AG09309 (cell line): Measurements from ENCODE around the gene PPM1H.
"Not testable (repeated sequence)": the region's sequence is repeated elsewhere in the genome, so short reads cannot be mapped to it uniquely, and the experiment has no call there.

Source experiments
- DNase-seq: peaks from one replicate; pipeline ENCODE4 v3.0.0-alpha.2; 2010; ENCODE audit warnings: low read depth
- H3K4me3 ChIP-seq: 2 replicates; pipeline ENCODE4 v1.5.1; 2011; ENCODE audit warnings: mild to moderate bottlenecking, low read depth, low read length, moderate library complexity; ENCODE audit not compliant: control insufficient read depth
- TF ChIP-seq, protein P1 (sequence below): IDR thresholded peaks from 2 replicates; pipeline ENCODE4 v1.5.1; 2011; ENCODE audit warnings: mild to moderate bottlenecking, low read depth, low read length, inconsistent platforms; ENCODE audit not compliant: insufficient read depth, control insufficient read depth; ENCODE audit errors: missing control alignments

PPM1H gene

DNA sequence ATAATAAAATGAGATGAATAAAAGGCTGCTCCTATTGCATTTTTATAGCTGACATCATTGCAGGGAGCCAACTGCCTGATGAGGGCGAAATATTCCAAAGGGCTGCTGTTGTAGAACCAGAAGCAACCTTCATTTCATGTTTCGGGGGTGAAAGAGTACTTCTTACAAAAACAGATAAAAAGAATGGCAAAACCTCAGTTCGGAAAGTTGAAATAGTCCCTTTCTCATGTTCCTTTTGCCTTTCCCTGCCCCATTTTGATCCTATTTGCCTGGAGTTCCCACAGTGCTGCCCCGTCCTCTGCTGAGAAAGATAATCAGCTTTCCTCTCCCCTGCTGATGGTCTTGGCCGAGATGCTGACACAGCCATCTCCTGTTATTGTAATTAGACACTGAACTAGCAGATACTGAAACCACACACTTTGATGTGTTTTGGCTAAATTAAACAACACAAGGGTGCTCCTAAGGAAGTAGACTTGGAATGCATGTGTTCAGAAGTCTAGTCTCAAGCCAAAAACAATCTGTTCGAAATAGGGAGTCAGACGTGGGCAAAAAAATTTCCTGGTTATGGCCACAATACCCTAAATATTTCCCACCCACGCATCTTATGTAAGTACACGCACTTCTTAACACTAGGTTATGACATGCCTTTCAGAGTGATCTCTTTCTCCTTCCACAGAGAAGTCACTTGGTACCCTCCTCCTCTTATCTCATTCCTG lies 117.2 kb downstream of the PPM1H start:
- TF ChIP-seq, protein P1, sequence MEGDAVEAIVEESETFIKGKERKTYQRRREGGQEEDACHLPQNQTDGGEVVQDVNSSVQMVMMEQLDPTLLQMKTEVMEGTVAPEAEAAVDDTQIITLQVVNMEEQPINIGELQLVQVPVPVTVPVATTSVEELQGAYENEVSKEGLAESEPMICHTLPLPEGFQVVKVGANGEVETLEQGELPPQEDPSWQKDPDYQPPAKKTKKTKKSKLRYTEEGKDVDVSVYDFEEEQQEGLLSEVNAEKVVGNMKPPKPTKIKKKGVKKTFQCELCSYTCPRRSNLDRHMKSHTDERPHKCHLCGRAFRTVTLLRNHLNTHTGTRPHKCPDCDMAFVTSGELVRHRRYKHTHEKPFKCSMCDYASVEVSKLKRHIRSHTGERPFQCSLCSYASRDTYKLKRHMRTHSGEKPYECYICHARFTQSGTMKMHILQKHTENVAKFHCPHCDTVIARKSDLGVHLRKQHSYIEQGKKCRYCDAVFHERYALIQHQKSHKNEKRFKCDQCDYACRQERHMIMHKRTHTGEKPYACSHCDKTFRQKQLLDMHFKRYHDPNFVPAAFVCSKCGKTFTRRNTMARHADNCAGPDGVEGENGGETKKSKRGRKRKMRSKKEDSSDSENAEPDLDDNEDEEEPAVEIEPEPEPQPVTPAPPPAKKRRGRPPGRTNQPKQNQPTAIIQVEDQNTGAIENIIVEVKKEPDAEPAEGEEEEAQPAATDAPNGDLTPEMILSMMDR = peak; percentile 23
- H3K4me3 ChIP-seq = peak overlapping the region; percentile 22; the same call in 1 of the 2 replicates
- peak; percentile 32 for DNase-seq

DNA sequence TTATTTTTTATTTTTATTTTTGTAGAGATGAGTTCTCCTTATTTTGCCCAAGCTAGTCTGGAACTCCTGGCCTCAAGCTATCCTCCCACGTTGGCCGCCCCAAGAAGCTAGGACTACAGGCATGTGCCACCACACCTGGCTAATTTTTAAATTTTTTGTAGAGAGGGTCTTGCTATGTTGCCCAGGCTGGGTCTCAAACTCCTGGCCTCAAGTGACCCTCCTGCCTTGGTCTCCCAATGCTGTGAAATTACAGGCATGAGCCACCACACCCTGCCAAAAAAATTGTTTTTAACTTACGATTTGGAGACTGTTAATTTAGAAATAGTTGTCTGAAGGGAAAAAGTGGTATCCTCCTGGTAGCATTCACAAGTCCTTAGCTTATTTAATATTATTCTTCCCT lies 120.7 kb downstream of the PPM1H start:
- TF ChIP-seq, protein P1 = no peak
- no peak overlapping the region for H3K4me3 ChIP-seq

DNA sequence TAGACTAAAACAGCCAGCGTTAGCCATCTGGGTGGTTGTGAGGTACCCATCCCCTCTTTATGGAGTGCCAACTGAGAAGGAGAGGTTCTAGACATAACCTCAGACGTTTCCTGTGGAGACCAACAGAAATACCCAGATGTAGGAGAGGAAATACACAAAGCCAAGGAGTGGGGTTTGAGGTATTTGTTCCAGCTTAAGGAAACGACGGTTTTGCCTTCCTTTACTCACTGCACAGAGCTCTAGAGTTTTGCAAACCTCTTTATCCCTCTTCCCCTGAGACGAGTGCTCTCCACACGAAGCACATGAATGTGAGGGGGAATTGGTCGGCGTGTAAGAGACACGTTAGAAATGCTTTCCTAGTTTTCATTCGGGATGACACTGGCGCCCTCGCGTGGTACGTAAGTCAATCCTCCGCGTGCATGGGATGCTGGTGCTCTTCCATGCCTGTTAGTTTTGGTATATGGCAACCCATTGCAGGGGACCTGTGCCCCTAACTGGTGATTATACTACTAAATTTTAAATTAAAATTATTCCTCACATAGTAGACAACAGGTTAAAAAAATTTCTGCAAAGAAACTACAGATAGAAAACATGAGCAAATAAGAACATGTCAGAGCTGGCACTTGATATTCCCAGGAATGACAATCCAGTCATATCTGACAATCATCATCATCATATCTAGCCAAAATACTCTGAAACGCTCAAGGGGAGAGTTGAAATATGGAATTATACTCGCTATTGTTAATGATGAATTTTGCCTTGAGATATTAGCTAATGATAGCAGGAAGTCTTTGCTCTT lies 121.7 kb downstream of the PPM1H start:
- no peak overlapping the region for H3K4me3 ChIP-seq
- peak; percentile 28 for DNase-seq
- TF ChIP-seq, protein P1 = peak; percentile 79

More for the DNA sequence above, 120.7 kb downstream of the PPM1H start:
- no peak for DNase-seq

DNA sequence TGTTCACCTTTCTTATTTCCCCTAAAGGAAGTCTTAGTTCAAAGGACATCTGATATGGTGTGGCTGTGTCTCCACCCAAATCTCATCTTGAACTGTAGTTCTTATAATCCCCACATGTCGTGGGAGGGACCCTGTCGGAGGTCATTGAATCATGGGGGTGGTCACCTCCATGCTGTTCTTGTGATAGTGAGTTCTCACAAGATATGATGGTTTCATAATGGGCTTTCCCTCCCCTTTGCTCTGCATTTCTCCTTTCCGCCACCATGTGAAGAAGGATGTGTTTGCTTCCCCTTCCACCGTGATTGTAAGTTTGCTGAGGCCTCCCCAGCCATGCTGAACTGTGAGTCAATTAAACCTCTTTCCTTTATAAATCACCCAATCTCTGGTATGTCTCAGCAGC lies 123.5 kb downstream of the PPM1H start:
- not testable (repeated sequence) for DNase-seq, H3K4me3 ChIP-seq

DNA sequence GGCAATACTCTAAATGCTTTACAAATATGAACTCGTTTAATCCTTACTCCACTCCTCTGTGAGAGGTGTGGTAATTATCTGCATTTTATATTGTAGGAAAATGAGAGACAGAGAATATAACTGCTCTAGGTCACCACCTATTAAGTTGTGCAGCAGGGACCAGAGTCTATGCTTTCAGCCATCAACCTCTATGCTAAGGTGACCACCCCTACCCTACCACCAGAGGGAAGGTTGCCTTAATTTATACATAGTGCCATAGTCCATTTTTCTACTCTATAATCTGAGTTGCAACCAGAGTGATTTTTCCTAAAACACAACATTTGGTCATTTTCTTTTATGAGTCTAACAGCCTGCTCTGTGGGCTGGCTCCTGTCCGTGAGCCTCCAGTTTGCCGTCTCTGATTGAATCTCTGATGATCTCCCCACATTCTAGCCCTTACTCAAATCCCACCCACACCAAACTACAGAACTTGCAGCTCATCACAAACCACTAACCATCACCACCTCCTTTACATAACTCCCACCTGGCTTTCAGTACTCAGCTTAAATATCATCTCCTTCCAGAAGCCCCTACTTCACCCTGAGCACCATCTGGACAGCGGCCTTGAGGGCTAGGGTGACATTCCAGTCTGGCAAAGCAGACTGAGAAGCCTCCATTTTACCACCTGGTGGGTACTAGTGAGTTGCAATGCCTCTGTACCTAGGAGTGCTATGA lies 126.6 kb downstream of the PPM1H start:
- no peak overlapping the region for H3K4me3 ChIP-seq
- DNase-seq = no peak
- TF ChIP-seq, protein P1 = no peak

DNA sequence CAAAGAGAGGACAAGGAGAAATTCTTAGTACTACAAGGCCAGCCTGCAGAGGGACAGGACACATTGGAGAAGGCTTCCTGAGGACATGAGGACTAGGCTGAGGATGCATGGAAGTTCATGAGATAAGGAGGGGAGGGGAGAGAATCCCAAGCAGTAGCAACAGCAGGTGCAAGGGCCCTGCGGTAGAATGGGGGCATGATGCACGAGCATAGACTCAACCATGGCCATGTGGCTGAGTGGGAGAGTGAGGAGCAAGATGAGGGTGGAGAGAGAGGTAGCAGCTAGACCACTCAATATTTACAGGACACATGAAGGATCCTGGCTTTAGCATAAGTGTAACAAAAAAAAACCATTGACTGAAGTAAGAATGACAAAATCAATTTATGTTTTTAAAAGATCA lies 128.1 kb downstream of the PPM1H start:
- no peak overlapping the region for H3K4me3 ChIP-seq
- DNase-seq = no peak

More for the DNA sequence above, 128.1 kb downstream of the PPM1H start:
- TF ChIP-seq, protein P1 = no peak
